Common myeloid progenitor, CD34-positive (primary cell): Measurements from ENCODE around the gene WNT9A.

Experiments used
- CTCF ChIA-PET: fragments of 350-600 bp; sonication (Branson Sonifier 250); formaldehyde crosslinking; loops from one replicate; lab custom pipeline; 2021; ENCODE audit warnings: antibody characterized with exemption; lab: Charles Lee
- POLR2A ChIA-PET: fragments of 350-600 bp; sonication (Branson Sonifier 250); formaldehyde crosslinking; loops from one replicate; lab custom pipeline; 2021; ENCODE audit warnings: antibody characterized with exemption; lab: Charles Lee
- DNase-seq, 3 donors: peaks; one replicate each; pipeline versions ENCODE4 v3.0.0 to v3.0.0-alpha.2; 2013
- H3K27ac ChIP-seq, 2 experiments: 1 replicate in 1 of 2; 2 replicates in 1 of 2; pipeline ENCODE4 v1.7.0; 2013; ENCODE audit warnings: inconsistent platforms in 2 of 2, low read length in 2 of 2, mild to moderate bottlenecking in 2 of 2, low read depth in 1 of 2, moderate library complexity in 1 of 2; ENCODE audit not compliant: severe bottlenecking in 2 of 2, insufficient read depth in 1 of 2, poor library complexity in 1 of 2
- H3K27me3 ChIP-seq, 5 experiments: replicated peaks in 2 of 5; 1 replicate in 3 of 5; 2 replicates in 2 of 5; pipeline versions ENCODE4 v1.6.1 to v1.7.0; 2013; ENCODE audit warnings: low read length in 4 of 5, mild to moderate bottlenecking in 2 of 5, moderate library complexity in 2 of 5, inconsistent platforms in 1 of 5; ENCODE audit not compliant: insufficient read depth in 5 of 5, control insufficient read depth in 4 of 5
- H3K36me3 ChIP-seq, 4 experiments: 1 replicate in 2 of 4; 2 replicates in 2 of 4; pipeline versions ENCODE4 v1.6.1 to v1.7.0; 2013; ENCODE audit warnings: low read length in 3 of 4, control low read depth in 1 of 4, mild to moderate bottlenecking in 1 of 4; ENCODE audit not compliant: control insufficient read depth in 4 of 4, insufficient read depth in 4 of 4
- H3K4me1 ChIP-seq, 4 experiments: 1 replicate in 3 of 4; 2 replicates in 1 of 4; pipeline versions ENCODE4 v1.6.1 to v1.7.1; 2013; ENCODE audit warnings: low read length in 3 of 4, mild to moderate bottlenecking in 3 of 4, control low read depth in 1 of 4, inconsistent platforms in 1 of 4, moderate library complexity in 1 of 4; ENCODE audit not compliant: control insufficient read depth in 4 of 4, insufficient read depth in 4 of 4; ENCODE audit errors: control extremely low read depth in 1 of 4
- H3K4me3 ChIP-seq, 7 experiments: 1 replicate in 4 of 7; 2 replicates in 3 of 7; pipeline versions ENCODE4 v1.5.1 to v1.7.0; 2013; ENCODE audit warnings: mild to moderate bottlenecking in 7 of 7, low read length in 6 of 7, moderate library complexity in 6 of 7, inconsistent platforms in 2 of 7, low read depth in 2 of 7, control low read depth in 1 of 7; ENCODE audit not compliant: insufficient read depth in 4 of 7, control insufficient read depth in 1 of 7; ENCODE audit errors: extremely low read depth in 1 of 7
- H3K9me3 ChIP-seq, 5 experiments: 1 replicate in 4 of 5; 2 replicates in 1 of 5; pipeline versions ENCODE4 v1.6.1 to v1.7.1; 2013; ENCODE audit warnings: low read length in 4 of 5, mild to moderate bottlenecking in 2 of 5, inconsistent platforms in 1 of 5, low read depth in 1 of 5, moderate library complexity in 1 of 5; ENCODE audit not compliant: control insufficient read depth in 4 of 5, insufficient read depth in 2 of 5; ENCODE audit errors: control extremely low read depth in 1 of 5
- WGBS: methylation state at CpG from one replicate; pipeline ENCODE4 v1.1.5; 2013; ENCODE audit not compliant: insufficient coverage; 5-methylcytosine and 5-hydroxymethylcytosine counted together

WNT9A gene

DNA sequence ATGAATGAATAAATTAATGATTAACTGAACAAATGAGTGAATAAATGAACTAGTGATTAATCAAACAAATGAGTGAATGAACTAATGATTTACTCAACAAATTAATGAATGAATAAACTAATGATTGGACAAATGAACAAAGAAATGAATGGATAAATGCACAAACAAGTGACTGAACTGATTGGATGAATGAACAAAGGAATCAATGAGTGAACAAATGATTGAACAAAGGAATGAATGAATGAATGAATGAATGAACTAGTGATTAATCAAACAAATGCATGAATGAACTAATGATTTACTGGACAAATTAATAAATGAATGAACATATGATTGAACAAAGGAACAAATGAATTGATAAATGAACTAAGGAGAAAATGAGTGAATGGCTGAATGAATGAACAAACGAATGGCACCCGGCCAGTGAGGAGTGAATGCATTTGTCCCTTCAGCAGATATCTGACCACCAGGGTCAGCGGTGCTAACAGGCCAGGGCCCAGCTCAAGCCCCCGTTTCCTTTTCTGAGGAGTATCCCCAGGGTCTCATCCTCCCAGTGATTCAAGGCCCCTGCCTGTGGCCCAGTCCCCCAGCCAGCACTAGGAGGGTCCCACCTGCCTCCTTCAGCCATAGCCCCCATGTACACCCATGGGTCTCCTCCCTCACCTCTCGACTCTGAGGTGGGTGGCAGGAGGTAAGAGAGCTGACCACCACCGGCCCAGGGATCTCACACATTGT, 49.9 kb downstream of the WNT9A start:
- no peaks in the 10 kb centered on the region for H3K4me1 ChIP-seq
- DNase-seq = no peak
- no peaks in the 10 kb centered on the region for H3K36me3 ChIP-seq
- no peaks in the 10 kb centered on the region for H3K9me3 ChIP-seq
- POLR2A ChIA-PET = no interaction called here
- no peak overlapping the region for H3K4me3 ChIP-seq
- WGBS = 96% methylated on average over 4 of the region's 6 CpGs
- no peaks in the 10 kb centered on the region for H3K27me3 ChIP-seq
- no peak overlapping the region for H3K27ac ChIP-seq
- CTCF ChIA-PET = interaction anchor here (0.7 kb wide), 1 partner anchor 495 kb away, joined by 5 read pairs; no protein-coding TSS in a partner anchor

DNA sequence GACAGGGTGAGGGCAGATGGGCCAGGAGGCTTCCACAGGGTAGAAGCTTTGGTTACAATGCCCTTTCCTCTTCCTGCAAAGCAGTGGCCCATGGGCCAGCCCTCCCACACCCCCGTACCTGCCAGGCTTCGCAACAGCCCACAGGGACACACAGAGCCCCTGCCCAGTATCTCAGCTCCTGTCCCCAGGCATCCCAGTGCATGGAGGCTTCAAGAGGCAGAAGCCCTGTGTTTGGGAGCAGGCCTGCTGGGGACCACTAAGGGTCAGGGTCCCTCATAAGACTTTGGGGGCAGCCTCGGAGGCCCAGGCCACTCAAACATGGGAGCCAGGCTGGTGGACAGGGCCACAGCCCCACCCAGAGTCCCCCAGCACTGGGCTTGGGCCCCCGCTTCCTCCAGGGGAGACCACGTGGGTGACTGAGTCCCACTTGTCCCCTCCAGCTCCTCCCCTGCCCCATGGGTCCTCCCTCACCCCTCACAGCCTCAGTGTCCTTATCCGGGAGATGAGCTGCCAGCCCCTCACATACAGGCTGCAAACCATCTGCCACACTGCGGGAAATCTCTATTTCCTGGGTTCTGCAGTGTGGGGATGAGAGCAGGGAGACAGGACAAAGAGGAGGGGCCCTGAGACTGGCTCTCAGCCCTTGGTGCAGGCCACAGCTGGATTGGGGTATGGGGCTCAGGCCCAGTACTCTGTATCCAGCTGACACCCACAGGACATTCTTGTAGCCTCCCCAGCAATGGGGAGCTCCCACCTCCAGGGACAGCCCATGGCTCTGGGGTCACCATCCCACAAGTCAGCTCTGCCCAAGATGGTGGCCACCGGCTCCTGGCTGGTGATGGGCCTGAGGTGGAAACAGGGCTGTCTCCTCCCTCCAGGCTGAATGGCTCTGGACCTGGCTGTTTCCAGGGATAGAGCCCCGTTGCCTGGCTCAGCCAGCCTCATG, 50.7 kb downstream of the WNT9A start:
- ChIA-PET CTCF (no interaction called here), POLR2A (no interaction called here)
- no peak overlapping the region for H3K4me3 ChIP-seq
- H3K9me3 ChIP-seq = no peaks in the 10 kb centered on the region
- no peaks in the 10 kb centered on the region for H3K27me3 ChIP-seq
- H3K27ac ChIP-seq = no peak overlapping the region
- H3K4me1 ChIP-seq = no peaks in the 10 kb centered on the region
- WGBS = 93% methylated on average over 6 of the region's 9 CpGs
- no peak for DNase-seq
- H3K36me3 ChIP-seq = no peaks in the 10 kb centered on the region

DNA sequence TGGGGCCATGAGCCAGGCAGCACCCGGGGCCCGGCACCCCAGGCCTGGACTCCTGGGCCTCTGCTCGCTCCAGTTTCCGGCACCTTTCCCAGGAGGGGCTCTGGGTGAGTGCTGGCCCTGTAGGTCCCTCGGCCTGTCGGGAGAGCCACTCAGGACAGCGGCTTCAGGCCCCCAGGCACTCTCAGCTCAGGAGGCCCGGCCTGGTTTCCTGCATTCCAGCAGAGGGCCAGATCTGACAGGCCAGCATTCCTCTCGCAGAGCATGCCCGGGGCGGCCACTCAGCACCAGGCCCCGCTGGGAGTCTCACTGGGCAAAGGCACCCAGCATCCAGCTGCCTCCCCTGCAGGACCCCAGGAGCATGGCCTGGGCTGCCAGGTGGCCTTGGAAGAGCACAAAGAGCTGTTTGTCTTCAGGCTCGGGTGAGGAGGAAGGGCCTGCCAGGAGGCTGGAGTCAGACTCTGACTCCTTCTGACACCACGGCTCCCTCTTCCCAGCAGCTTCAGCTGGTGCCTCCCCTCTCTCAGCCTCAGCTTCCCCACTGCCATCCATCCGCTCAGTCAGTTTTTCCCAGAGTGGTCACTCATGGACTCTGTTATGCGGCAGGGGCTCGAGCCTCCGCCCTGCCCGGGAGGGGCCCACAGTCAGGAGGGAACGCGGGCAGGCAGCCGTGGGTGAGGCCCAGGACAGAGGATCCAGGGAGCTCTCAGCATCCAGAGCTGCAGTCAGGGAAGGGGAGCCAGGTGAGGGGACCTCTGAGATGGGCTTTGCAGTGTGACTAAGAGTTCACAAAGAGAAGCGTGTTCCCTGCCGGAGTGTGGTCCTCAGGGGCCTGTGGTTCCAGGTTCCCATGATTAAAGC, 51.7 kb downstream of the WNT9A start:
- CTCF ChIA-PET = no interaction called here
- DNase-seq = no peak
- no peaks in the 10 kb centered on the region for H3K36me3 ChIP-seq
- H3K9me3 ChIP-seq = no peaks in the 10 kb centered on the region
- no peak overlapping the region for H3K4me3 ChIP-seq
- no peaks in the 10 kb centered on the region for H3K27me3 ChIP-seq
- no peak overlapping the region for H3K27ac ChIP-seq
- POLR2A ChIA-PET = no interaction called here
- no peaks in the 10 kb centered on the region for H3K4me1 ChIP-seq
- 97% methylated on average over 20 of the region's 24 CpGs for whole genome bisulfite sequencing

DNA sequence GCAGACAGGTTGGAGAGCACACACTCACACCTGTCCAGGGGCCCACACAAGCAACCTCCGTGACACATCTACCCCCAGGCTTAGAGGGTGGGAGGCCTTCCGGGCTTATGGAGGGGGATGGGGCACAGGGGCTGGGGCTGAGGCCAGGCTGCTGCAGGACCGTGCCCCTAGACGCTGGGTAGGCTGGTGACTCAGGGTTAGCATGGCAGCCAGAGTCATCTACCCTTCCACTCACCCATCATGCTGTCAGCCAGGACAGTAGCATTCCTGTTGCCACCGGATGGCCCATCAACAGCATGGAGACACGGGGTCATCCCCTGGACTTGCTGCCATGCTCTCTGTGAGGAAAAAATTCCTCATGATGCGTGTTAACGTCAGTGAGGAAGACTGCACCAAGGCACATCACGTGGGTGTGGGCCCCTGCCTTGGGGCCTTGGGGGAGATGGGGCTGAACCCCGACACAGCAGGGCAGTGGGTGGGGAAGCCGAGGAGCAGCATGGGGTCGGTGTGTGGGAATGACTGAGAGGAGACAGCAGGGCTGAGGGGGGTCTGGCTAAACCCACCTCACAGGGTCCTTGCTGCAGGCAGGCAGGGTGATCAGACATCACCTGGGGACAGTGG, 52.8 kb downstream of the WNT9A start:
- no peak overlapping the region for H3K4me3 ChIP-seq
- no peak overlapping the region for H3K27ac ChIP-seq
- ChIA-PET POLR2A (no interaction called here), CTCF (no interaction called here)
- no peaks in the 10 kb centered on the region for H3K36me3 ChIP-seq
- 98% methylated on average over 7 of the region's 12 CpGs for WGBS
- no peaks in the 10 kb centered on the region for H3K27me3 ChIP-seq
- no peaks in the 10 kb centered on the region for H3K4me1 ChIP-seq
- no peaks in the 10 kb centered on the region for H3K9me3 ChIP-seq
- no peak for DNase-seq

DNA sequence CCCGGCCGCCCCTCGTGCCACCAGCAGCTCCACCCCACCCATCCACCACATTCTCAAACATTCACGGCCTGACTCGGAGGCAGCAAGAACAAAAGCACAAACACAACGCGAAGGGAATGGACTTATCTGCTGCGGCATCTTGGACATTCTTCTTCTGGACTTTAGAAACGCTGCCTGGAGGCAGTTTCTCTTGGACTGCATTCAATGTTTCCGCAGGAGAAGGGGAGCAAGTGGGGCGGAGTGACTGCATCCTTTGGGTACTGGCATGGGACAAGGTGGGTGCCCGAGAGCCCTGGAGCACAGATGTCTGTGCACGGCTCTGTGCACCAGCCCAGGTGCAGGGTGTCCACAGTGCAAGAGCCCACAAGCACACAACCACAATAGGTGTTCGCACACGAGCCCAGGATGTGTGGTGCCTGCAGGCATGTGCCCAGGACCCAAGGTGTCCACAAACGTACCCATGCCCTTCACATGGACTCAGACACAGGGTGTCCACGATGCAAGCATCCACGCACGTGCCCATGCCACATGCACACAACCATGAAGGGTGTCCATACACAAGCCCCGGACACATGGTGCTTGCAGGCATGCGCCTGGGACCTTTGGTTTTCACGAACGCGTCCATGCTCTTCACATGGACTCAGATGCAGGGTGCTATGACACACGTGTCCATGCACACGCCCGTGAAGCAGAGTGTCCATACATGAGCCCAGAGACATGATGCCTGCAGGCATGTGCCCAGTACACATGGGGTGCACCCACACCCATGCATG, 53.6 kb downstream of the WNT9A start:
- DNase-seq = no peak
- H3K9me3 ChIP-seq = no peaks in the 10 kb centered on the region
- ChIA-PET POLR2A (no interaction called here), CTCF (no interaction called here)
- H3K27ac ChIP-seq = no peak overlapping the region
- H3K36me3 ChIP-seq = no peaks in the 10 kb centered on the region
- 94% methylated on average over 27 of the region's 27 CpGs for WGBS
- no peaks in the 10 kb centered on the region for H3K27me3 ChIP-seq
- no peaks in the 10 kb centered on the region for H3K4me1 ChIP-seq
- H3K4me3 ChIP-seq = no peak overlapping the region

DNA sequence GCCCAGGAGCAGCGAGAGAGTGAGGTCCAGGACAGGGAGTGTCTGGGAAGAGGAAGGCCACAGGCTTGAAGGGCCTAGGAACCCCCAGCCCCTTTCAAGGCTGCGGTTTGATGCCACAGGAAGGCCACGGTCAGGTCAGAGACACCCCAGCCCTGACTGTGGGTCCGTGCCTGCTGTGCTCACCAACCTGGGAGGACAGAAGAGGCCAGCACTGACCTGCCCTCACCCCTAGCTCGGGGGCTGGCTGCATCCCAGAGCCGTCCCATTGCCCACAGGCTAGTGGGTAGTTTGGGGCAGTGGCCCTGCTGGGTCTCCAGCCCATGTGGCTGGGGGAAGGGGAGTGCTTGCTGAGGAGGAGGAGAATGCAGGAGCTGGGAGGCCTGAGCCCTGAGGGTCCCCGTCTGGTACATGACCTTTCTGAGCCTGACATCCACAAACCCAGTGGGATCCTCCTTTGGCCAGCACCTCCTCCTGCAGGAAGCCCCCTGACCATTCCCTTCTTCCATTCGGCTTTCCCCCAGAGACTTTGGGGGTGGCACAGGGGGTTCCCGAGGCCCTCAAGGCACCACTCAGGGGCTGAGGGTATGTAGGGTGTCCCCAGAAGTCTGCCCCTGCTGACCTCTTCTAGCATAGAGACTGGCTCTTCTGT, 54.3 kb downstream of the WNT9A start:
- H3K4me1 ChIP-seq = no peaks in the 10 kb centered on the region
- POLR2A ChIA-PET = no interaction called here
- no peaks in the 10 kb centered on the region for H3K27me3 ChIP-seq
- H3K9me3 ChIP-seq = no peaks in the 10 kb centered on the region
- no peaks in the 10 kb centered on the region for H3K36me3 ChIP-seq
- DNase-seq = no peak
- H3K27ac ChIP-seq = no peak overlapping the region
- CTCF ChIA-PET = no interaction called here
- WGBS = 96% methylated on average over 5 of the region's 9 CpGs
- no peak overlapping the region for H3K4me3 ChIP-seq
